ENCODE results near the gene PDZD7.

- TF ChIP-seq SUZ12 (IDR thresholded peaks at IDR 0.05; ENCODE audit: extremely low read depth, insufficient read depth, insufficient read length), result no peak
- no peak for TF ChIP-seq YY1 (IDR thresholded peaks at IDR 0.05; ENCODE audit: insufficient read depth, insufficient read length)
These were observed 1.1 kb upstream of the PDZD7 start for GRCh38 chr10:101031796-101032636.
